Subcutaneous adipose tissue (tissue), 4 donors: ENCODE data around the gene TSC2. TPM values are rescaled to one million over a fixed set of nuclear protein-coding genes. Genes with fewer than 3 reads are reported as not detected.

Experiments
- CTCF ChIP-seq: fragments of 450-650 bp; IDR thresholded peaks from one replicate; pipeline ENCODE4 v1.5.1; 2016; ENCODE audit warnings: low read depth, mild to moderate bottlenecking, control low read depth, antibody characterized with exemption, moderate library complexity
- total RNA-seq, 4 donors: library from RNA; depleted of rRNA; stranded (reverse); fragments of >200 nt; gene quantifications; one replicate each; pipeline ENCODE4 v1.1.0, GENCODE V29; 2016

TSC2 gene
- total RNA-seq, 4 donors from 2014 or later: 31.1 to 110 (median 50.2) TPM

GRCh38 chr16:2044541-2044940, 3.2 kb upstream of the TSC2 start:
- TF ChIP-seq CTCF: no peak

GRCh38 chr16:2045965-2046892, 1.6 kb upstream of the TSC2 start:
- TF ChIP-seq CTCF: no peak

- TF ChIP-seq CTCF: no peak
These were observed 874 bp upstream of the TSC2 start for GRCh38 chr16:2046893-2047329.

GRCh38 chr16:2048116-2048543, 345 bp downstream of the TSC2 start:
- no peak for TF ChIP-seq CTCF

GRCh38 chr16:2053211-2053610, 5.4 kb downstream of the TSC2 start:
- TF ChIP-seq CTCF: no peak

- no peak for TF ChIP-seq CTCF
These were observed 6.1 kb downstream of the TSC2 start for GRCh38 chr16:2053897-2054296.

GRCh38 chr16:2054543-2055245, 6.9 kb downstream of the TSC2 start:
- TF ChIP-seq CTCF: no peak
